Activated CD4-positive, alpha-beta memory T cell treated with anti-CD3 and anti-CD28 coated beads, Interleukin-2, amount 10 ng/mL, durations not matched to agents 7 days and 5 days (primary cell): ENCODE results near the gene NETO1. TPM values are rescaled to one million over a fixed set of nuclear protein-coding genes. Genes with fewer than 3 reads are reported as not detected.

ENCODE experiments used
- CTCF ChIA-PET: fragments of 350-600 bp; sonication (Branson Sonifier 250); formaldehyde crosslinking; loops from one replicate; lab custom pipeline; 2021; ENCODE audit warnings: antibody characterized with exemption, inconsistent platforms; lab: Charles Lee
- POLR2A ChIA-PET: fragments of 350-600 bp; sonication (Branson Sonifier 250); formaldehyde crosslinking; loops from one replicate; lab custom pipeline; 2021; ENCODE audit warnings: antibody characterized with exemption; lab: Charles Lee
- DNase-seq: peaks from one replicate; pipeline ENCODE4 v3.0.0-alpha.2; 2020
- H3K27ac Mint-ChIP-seq: one replicate; pipeline ENCODE4 v1.8.0; 2021; ENCODE audit warnings: mild to moderate bottlenecking, mixed read lengths
- H3K27me3 Mint-ChIP-seq: one replicate; pipeline ENCODE4 v1.8.0; 2021; ENCODE audit warnings: mixed read lengths
- H3K36me3 Mint-ChIP-seq: one replicate; pipeline ENCODE4 v1.8.0; 2021; ENCODE audit warnings: low read depth, mixed read lengths
- H3K4me1 Mint-ChIP-seq: one replicate; pipeline ENCODE4 v1.8.0; 2021; ENCODE audit warnings: mixed read lengths
- H3K4me3 Mint-ChIP-seq: one replicate; pipeline ENCODE4 v1.8.0; 2021; ENCODE audit warnings: mild to moderate bottlenecking, mixed read lengths
- H3K9me3 Mint-ChIP-seq: one replicate; pipeline ENCODE4 v1.8.0; 2021; ENCODE audit warnings: mixed read lengths
- total RNA-seq, 2 experiments: library from RNA; stranded (reverse); gene quantifications; one replicate each; pipeline ENCODE4 v1.2.3, GENCODE V29; 2021

Gene NETO1, protein sequence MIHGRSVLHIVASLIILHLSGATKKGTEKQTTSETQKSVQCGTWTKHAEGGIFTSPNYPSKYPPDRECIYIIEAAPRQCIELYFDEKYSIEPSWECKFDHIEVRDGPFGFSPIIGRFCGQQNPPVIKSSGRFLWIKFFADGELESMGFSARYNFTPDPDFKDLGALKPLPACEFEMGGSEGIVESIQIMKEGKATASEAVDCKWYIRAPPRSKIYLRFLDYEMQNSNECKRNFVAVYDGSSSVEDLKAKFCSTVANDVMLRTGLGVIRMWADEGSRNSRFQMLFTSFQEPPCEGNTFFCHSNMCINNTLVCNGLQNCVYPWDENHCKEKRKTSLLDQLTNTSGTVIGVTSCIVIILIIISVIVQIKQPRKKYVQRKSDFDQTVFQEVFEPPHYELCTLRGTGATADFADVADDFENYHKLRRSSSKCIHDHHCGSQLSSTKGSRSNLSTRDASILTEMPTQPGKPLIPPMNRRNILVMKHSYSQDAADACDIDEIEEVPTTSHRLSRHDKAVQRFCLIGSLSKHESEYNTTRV
- not detected for total RNA-seq

DNA sequence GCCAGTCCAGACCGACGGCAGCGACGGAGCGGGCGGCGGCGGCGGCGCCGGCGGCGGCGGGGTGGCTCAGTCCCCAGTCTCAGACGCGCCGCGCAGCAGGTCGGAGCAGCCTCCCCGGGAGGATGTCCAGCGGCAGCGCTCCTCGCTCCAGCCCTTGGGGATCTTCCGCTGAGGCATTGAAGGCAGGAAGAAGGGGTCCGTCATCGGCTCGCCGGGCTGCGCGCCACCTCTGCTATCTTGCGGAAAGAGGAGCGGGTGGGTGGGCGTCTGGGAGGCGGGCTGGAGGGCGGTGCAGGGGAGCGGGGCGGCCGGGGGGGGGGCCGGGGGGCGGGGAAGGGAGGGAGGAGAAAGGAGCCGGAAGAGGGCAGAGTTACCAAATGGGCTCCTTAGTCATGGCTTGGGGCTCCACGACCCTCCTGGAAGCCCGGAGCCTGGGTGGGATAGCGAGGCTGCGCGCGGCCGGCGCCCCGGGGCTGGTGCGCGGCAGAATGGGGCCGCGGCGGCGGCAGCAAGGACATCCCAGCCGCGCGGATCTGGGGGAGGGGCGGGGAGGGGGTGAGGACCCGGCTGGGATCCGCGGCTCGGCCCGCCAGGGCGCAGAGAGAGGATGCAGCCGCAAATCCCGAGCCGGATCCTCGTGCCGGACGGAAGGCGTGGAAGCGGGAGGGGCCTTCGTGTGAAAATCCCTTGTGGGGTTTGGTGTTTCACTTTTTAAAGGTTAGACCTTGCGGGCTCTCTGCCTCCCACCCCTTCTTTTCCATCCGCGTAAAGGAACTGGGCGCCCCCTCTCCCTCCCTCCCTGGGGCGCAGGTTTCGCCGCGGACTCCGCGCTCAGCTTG lies at the start of gene NETO1:
NETO1 (minus strand) TSS at position 242 of the 839 bp plus-strand sequence. CDS start 696 bp downstream, outside the sequence.
- H3K9me3 Mint-ChIP-seq: peaks cover 2% of the 10 kb centered on the region
- ChIA-PET POLR2A (no interaction called here), CTCF (no interaction called here)
- no peaks in the 10 kb centered on the region for H3K4me1 Mint-ChIP-seq
- DNase-seq: no peak
- peaks cover 7% of the 10 kb centered on the region for H3K36me3 Mint-ChIP-seq
- peaks cover 21% of the 10 kb centered on the region for H3K27me3 Mint-ChIP-seq
- no peak within 1 kb of the TSS for H3K4me3 Mint-ChIP-seq
- H3K27ac Mint-ChIP-seq: no peak within 1 kb of the TSS

DNA sequence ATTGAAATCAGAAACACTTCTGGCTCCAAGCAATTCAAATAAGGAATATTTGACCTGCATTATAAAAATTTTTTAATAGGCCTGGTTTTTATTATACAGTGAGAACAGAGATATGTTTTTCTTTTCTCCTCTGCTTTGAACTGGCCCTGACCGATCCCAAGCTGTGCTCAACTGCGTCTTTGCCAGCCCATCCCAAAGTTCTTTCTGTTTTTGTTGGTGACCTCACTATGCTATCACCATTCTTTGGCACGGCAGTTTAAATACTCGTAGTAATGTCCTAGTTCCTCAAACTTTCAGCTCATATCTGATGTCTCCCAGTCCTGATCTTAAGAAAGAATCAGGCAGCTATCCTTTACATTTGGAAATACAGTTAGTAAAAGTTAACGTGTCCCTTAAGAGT lies 42.3 kb upstream of the NETO1 start:
- ChIA-PET POLR2A (no interaction called here), CTCF (no interaction called here)
- no peak overlapping the region for H3K27ac Mint-ChIP-seq
- H3K27me3 Mint-ChIP-seq: no peaks in the 10 kb centered on the region
- DNase-seq: no peak
- H3K4me3 Mint-ChIP-seq: no peak overlapping the region
- H3K36me3 Mint-ChIP-seq: no peaks in the 10 kb centered on the region
- no peaks in the 10 kb centered on the region for H3K9me3 Mint-ChIP-seq
- no peaks in the 10 kb centered on the region for H3K4me1 Mint-ChIP-seq

DNA sequence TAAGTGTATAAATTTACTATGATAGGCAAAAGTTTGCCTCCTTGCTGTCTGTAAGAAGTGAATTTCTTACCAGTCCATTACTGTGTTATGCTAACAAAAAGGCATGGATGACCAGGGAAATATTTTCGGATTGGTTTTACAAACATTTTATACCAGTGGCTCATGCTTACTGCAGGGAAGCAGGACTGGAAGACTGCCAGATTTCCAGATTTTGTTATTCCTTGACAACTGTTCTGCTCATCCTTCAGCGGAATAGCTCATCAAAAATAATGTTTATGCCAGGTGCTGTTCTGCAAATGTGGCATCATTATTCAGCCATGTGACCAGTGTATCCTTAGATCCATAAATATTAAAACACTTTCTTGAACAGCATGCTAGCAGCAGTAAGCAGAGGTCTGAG lies 40.4 kb upstream of the NETO1 start:
- Mint-ChIP-seq H3K36me3 (no peaks in the 10 kb centered on the region), H3K9me3 (no peaks in the 10 kb centered on the region), H3K27me3 (no peaks in the 10 kb centered on the region), H3K4me1 (no peaks in the 10 kb centered on the region), H3K4me3 (no peak overlapping the region), H3K27ac (no peak overlapping the region)
- POLR2A ChIA-PET: no interaction called here
- CTCF ChIA-PET: no interaction called here
- DNase-seq: no peak

DNA sequence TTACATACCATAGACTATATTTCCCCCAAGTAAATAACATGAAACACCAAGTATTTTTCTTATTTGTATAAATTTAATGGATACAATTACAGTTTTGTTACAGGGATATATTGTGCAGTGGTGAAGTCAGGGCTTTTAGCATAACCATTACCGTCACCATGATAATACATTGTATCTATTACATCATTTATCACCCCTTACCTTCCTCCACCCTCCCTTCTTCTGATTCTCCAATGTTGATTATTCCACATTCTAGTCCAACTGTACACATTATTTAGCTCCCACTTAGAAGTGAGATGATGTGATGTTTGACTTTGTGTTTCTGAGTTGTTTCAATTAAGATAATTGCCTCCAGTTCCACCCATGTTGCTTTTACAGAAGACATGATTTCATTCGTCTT lies 35.2 kb upstream of the NETO1 start:
- H3K36me3 Mint-ChIP-seq: no peaks in the 10 kb centered on the region
- no peaks in the 10 kb centered on the region for H3K4me1 Mint-ChIP-seq
- no peaks in the 10 kb centered on the region for H3K27me3 Mint-ChIP-seq
- ChIA-PET CTCF (no interaction called here), POLR2A (no interaction called here)
- no peak overlapping the region for H3K27ac Mint-ChIP-seq
- no peak for DNase-seq
- H3K9me3 Mint-ChIP-seq: no peaks in the 10 kb centered on the region
- H3K4me3 Mint-ChIP-seq: no peak overlapping the region

DNA sequence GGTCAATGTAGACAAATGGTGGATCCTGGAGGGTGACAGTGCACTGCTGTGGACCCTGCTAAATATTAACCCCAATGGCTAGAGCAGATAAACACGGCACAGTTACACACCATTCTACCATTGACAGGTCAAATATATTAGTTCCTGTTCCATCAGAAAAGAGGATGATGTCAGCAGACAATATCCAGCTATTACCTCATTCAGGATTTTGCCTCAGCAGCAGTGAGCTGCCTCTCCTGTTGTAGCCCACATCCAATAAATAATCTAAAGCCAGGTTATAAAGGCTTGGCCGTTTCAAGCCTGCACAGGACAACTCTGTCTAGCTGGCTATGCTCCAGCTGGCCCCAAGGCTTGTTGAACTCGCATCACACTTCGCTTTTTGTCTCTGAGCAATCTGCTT lies 31.6 kb upstream of the NETO1 start:
- Mint-ChIP-seq H3K36me3 (no peaks in the 10 kb centered on the region), H3K27me3 (no peaks in the 10 kb centered on the region), H3K4me3 (no peak overlapping the region), H3K9me3 (no peaks in the 10 kb centered on the region), H3K4me1 (no peaks in the 10 kb centered on the region), H3K27ac (no peak overlapping the region)
- ChIA-PET CTCF (no interaction called here), POLR2A (no interaction called here)
- no peak for DNase-seq

DNA sequence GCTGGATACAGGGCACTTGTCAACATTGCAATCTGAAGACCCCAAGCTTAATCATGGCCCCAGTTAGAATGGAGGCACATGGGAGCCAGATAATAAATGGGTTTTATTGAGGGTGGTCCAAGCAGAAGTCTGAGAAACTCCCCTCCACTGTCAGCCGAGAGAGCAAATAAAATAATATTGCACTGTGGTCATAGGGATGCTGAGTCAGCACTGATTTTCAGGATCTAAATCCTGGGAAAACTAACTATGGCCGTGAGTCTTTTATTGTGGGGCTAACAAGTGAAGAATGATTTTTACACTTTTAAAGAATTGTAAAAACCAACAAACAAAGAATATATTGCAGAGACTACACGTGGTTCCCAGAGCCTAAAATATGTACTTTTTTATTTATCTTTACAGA lies 31.1 kb upstream of the NETO1 start:
- Mint-ChIP-seq H3K27ac (no peak overlapping the region), H3K4me1 (no peaks in the 10 kb centered on the region), H3K4me3 (no peak overlapping the region), H3K9me3 (no peaks in the 10 kb centered on the region), H3K27me3 (no peaks in the 10 kb centered on the region), H3K36me3 (no peaks in the 10 kb centered on the region)
- no peak for DNase-seq
- ChIA-PET CTCF (no interaction called here), POLR2A (no interaction called here)

DNA sequence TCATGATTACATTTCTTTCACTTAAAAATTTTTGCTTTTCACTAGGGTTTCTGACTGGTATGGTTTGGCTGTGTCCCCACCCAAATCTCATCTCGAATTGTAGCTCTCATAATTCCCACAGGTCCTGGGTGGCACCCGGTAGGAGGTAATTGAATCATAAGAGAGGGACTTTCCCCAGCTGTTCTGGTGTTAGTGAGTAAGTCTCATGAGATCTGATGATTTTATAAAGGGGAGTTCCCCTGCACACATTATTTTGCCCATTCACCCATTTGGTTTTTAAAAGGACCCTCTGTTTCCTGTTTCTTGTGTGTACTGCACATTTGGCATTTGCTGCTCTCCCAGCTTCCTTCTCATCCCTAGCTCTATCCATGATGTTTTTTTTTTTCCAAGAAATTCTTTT lies 27.8 kb upstream of the NETO1 start:
- ChIA-PET POLR2A (no interaction called here), CTCF (no interaction called here)
- Mint-ChIP-seq H3K9me3 (no peaks in the 10 kb centered on the region), H3K4me3 (no peak overlapping the region), H3K27ac (no peak overlapping the region), H3K27me3 (no peaks in the 10 kb centered on the region), H3K4me1 (no peaks in the 10 kb centered on the region), H3K36me3 (no peaks in the 10 kb centered on the region)
- no peak for DNase-seq

DNA sequence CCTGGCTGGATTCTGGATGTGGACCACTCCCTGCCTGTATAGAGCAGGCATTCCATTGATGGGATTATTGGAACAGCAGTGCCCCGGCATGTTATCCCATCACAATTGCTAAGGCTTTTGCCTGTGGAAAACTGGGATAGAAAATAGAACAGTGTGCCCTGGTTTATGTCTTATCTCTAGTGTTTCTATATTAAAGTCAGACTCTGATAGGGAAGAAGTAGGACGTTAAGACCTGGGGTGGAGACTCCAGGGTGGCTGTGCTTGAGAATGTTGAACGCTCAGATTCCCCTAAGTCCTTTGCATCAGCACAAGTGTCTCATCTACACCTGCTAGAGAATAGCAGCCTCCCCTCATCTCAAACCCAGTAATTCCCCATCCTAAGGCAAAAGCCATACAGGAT lies 10.8 kb upstream of the NETO1 start:
- no peak overlapping the region for H3K27ac Mint-ChIP-seq
- H3K4me3 Mint-ChIP-seq: no peak overlapping the region
- DNase-seq: no peak
- POLR2A ChIA-PET: no interaction called here
- CTCF ChIA-PET: no interaction called here
- H3K9me3 Mint-ChIP-seq: peaks cover 4% of the 10 kb centered on the region
- H3K27me3 Mint-ChIP-seq: no peaks in the 10 kb centered on the region
- H3K36me3 Mint-ChIP-seq: no peaks in the 10 kb centered on the region
- no peaks in the 10 kb centered on the region for H3K4me1 Mint-ChIP-seq

DNA sequence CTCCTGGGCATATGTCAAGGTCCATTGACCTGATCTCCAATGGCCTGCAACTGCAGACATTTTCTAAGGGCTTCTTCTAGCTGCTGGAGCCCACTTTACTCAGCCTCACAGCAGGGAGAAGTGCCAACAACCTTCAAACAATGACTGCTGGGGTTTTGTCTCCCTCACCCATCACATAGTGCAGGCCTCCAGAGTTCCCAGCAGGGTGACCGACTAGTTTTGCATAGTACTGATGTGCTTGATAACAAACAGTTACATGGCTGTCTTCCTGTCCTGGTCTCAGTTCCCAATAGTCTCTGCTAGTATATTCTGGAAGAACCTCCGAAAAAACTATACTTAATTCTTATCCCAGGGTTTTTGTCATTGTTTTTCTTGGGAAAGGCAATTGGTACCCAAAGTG lies 10.4 kb upstream of the NETO1 start:
- Mint-ChIP-seq H3K36me3 (no peaks in the 10 kb centered on the region), H3K4me1 (no peaks in the 10 kb centered on the region), H3K9me3 (peaks cover 3% of the 10 kb centered on the region), H3K4me3 (no peak overlapping the region), H3K27me3 (no peaks in the 10 kb centered on the region), H3K27ac (no peak overlapping the region)
- ChIA-PET POLR2A (no interaction called here), CTCF (no interaction called here)
- DNase-seq: no peak

DNA sequence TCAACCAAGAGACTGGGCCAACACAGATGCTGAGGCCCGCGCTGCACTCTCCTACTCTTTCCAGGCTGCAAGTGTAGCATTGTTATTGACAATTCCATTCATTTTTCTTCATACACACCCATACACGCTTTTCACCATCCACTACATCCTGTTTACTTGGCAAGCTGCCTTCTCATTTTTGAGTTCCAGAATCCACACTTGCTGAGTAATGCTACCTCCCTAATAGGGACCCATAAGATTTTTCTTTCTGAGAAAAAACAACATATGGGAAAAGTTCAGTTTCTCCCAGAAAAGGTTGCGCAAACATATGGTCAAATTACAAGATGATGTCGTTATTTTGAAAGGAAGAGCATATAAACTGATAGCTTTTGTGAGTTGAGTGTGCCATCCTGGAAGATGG lies 3.3 kb upstream of the NETO1 start:
- H3K4me3 Mint-ChIP-seq: no peak overlapping the region

DNA sequence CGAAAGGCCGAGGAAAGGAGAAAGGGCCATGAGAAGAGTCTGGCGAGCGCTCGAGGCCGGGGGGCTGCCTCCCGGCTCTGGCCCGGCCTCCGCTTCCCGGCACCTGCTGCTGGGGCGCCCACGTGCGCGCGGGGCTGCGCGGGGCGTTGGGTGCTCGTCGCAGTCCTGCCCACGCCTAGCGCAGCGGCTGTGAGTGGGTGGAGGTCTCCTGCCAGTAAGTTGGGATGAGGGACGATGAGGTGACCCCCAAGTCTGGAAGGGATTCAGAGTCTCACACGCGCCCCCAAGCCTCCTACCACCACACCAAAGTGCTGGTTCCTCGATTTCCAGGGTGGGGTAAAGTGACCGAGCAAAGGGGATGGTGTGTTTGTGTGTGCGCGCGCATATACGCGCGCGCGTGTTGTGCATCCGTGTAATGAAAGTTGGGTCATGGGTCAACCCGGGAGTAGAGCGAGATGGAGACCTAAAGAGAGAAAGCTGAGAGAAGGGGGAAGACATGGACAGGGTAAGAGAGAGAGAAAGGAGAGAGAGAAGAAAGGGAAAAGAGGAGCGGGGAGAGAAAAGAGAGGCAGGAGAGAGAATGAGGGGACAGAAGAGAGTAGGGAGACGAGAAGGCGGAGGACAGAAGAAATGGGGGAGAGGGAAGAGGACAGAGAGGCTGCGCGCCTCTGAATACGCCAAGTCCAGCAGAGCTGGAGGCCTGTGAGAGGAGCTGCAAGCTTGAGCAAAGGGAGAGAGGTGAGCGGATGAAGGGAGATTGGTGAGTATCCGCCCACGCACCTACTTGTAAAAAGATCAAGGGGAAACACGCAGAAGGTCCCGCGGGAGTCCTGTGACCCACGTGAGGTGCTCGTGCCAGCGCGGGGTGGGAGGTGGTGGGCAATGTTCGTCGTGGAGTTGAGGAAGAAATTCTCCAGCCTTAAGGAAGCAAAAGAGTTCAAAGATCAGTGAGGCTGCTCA lies 1.7 kb upstream of the NETO1 start:
- H3K27ac Mint-ChIP-seq: no peak overlapping the region
- H3K27me3 Mint-ChIP-seq: peaks cover 21% of the 10 kb centered on the region
- peaks cover 2% of the 10 kb centered on the region for H3K9me3 Mint-ChIP-seq
- CTCF ChIA-PET: no interaction called here
- peaks cover 7% of the 10 kb centered on the region for H3K36me3 Mint-ChIP-seq
- DNase-seq: no peak
- POLR2A ChIA-PET: no interaction called here
- no peaks in the 10 kb centered on the region for H3K4me1 Mint-ChIP-seq
- H3K4me3 Mint-ChIP-seq: no peak overlapping the region

More for the DNA sequence above, 3.3 kb upstream of the NETO1 start:
- Mint-ChIP-seq H3K4me1 (no peaks in the 10 kb centered on the region), H3K27me3 (peaks cover 15% of the 10 kb centered on the region), H3K9me3 (peaks cover 2% of the 10 kb centered on the region), H3K36me3 (peaks cover 7% of the 10 kb centered on the region), H3K27ac (no peak overlapping the region)
- CTCF ChIA-PET: no interaction called here
- DNase-seq: no peak
- POLR2A ChIA-PET: no interaction called here

DNA sequence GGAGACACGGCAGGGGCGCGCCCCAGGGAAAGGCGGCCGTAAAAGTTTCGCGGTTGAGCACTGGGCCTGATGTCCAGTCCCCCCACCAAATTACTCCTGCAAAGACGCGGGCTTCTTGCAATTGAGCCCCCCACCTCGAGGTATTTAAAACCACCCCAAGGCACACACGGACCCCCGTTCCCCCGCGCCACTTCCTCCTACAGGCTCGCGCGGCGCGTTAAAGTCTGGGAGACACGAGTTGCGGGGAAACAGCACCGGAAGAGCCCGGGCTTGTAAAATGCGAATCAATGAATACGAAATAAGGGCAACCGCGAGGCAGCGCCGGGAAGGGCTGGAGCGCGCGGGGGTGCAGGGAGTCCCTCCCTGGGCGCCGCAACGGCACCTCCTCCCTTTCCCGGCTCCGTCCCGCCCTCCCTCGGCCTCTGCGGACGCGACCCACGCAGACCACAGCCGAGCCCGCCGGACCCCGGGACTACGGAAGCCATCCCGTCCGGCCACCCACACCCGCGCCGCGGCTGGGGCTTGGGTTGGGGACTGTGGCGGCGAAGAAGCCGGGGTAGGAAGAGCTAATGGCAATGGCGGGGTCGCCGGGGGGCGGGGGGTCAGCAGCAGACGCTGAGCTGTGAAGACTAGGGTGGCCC lies 918 bp upstream of the NETO1 start:
- Mint-ChIP-seq H3K9me3 (peaks cover 2% of the 10 kb centered on the region), H3K27me3 (peaks cover 21% of the 10 kb centered on the region), H3K4me3 (no peak overlapping the region), H3K4me1 (no peaks in the 10 kb centered on the region), H3K27ac (no peak overlapping the region), H3K36me3 (peaks cover 7% of the 10 kb centered on the region)
- DNase-seq: no peak
- CTCF ChIA-PET: no interaction called here
- POLR2A ChIA-PET: no interaction called here
